ENCODE data around the gene VPS13A. TPM values are rescaled to one million over a fixed set of nuclear protein-coding genes. Genes with fewer than 3 reads are reported as not detected.

VPS13A gene
- total RNA-seq, 1 donor from 2014 or later, result 37.8 TPM

DNA sequence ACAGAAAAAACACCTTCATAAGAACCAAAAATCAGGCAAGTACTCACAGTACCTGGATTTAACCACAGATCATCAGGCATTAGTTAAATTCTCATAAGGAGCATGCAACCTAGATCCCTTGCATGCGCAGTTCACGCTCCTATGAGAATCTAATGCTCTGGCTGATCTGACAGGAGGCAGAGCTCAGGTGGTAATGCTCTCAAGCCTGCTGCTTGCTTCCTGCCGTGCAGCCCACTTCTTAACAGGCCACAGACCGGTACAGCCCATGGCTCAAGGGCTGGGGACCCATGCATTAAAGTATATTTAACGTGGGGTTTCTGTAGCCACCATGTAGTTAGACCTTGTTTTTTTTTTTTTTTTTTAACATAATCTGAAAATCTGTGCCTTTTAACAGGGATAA, 147.7 kb downstream of the VPS13A start:
- TF ChIP-seq, protein P1, sequence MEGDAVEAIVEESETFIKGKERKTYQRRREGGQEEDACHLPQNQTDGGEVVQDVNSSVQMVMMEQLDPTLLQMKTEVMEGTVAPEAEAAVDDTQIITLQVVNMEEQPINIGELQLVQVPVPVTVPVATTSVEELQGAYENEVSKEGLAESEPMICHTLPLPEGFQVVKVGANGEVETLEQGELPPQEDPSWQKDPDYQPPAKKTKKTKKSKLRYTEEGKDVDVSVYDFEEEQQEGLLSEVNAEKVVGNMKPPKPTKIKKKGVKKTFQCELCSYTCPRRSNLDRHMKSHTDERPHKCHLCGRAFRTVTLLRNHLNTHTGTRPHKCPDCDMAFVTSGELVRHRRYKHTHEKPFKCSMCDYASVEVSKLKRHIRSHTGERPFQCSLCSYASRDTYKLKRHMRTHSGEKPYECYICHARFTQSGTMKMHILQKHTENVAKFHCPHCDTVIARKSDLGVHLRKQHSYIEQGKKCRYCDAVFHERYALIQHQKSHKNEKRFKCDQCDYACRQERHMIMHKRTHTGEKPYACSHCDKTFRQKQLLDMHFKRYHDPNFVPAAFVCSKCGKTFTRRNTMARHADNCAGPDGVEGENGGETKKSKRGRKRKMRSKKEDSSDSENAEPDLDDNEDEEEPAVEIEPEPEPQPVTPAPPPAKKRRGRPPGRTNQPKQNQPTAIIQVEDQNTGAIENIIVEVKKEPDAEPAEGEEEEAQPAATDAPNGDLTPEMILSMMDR (IDR thresholded peaks at IDR 0.05), result no peak
- peaks cover 17% of the 10 kb centered on the region for H3K36me3 ChIP-seq
- intact Hi-C loops (cut with DNase I), result no loop called here

DNA sequence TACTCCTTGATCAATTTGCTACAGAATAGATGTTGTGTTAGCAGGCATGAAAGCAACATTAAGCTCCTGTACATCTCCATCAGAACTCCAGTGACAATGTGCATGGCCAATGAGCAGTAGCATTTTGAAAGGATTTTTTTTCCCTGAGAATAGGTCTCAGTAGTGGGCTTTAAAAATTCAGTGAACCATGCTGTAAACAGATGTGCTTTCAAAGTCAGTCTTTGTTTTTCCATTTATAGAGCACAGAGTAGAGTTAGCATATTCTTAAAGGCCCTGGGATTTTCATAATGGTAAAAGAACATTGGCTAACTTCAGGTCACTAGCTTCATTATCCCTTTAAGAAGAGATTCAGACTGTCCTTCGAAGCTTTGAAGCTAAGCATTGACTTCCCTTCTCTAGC, 150.8 kb downstream of the VPS13A start:
- peaks cover 4% of the 10 kb centered on the region for H3K36me3 ChIP-seq
- H3K4me1 ChIP-seq, result no peaks in the 10 kb centered on the region
- H3K27me3 ChIP-seq (ENCODE audit: low read depth), result no peaks in the 10 kb centered on the region
- no peak overlapping the region for H3K4me3 ChIP-seq
- no peaks in the 10 kb centered on the region for H3K9me3 ChIP-seq
- TF ChIP-seq, protein P1 (IDR thresholded peaks at IDR 0.05), result no peak
- intact Hi-C loops (cut with DNase I), result no loop called here
- ATAC-seq, result no peak
- no peak for DNase-seq
- no peak overlapping the region for H3K27ac ChIP-seq

More for the DNA sequence above, 147.7 kb downstream of the VPS13A start:
- Histone ChIP-seq H3K27ac (no peak overlapping the region), H3K4me1 (no peaks in the 10 kb centered on the region), H3K4me3 (no peak overlapping the region), H3K9me3 (no peaks in the 10 kb centered on the region), H3K27me3 (ENCODE audit: low read depth) (no peaks in the 10 kb centered on the region)
- no peak for DNase-seq
- ATAC-seq, result no peak

DNA sequence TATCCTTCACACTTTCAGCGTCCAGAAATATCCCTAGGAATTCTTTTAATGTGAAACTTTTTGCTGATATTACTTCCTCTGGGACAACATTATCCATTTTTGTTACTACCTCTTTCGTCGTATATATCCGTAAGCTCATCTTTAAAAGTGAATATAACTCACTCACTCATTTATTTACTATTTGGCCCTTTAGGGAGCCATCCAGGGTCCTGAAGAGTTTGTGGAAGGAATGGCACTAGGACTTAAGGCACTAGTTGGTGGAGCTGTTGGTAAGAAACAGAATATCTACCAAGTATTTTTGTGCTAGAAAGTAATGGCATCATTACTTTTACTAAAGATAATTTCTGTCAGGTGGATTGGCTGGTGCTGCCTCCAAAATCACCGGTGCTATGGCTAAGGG, 192.7 kb downstream of the VPS13A start:
- TF ChIP-seq, protein P1 (IDR thresholded peaks at IDR 0.05), result no peak
- Histone ChIP-seq H3K27ac (no peak overlapping the region), H3K9me3 (no peaks in the 10 kb centered on the region), H3K4me3 (no peak overlapping the region), H3K36me3 (peaks cover 37% of the 10 kb centered on the region), H3K4me1 (no peaks in the 10 kb centered on the region), H3K27me3 (ENCODE audit: low read depth) (no peaks in the 10 kb centered on the region)
- no peak for ATAC-seq
- DNase-seq, result no peak
- intact Hi-C loops (cut with DNase I), result no loop called here

DNA sequence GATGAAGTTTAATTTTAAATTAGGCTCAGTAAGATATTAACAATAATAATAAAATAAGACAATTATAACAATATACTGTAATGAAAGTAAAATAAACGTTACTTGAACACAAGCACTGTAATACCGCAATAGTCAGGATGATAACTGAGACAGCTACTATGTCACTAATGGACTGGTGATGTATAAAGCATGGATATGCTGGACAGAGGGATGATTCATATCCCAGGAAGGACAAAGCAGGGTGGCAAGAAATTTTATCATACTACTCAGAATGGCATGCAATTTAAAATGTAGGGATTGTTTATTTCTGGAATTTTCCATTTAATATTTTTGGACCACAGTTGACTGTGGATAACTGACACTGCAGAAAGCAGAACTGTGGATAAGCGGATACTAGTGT, 196.9 kb downstream of the VPS13A start:
- no peak overlapping the region for H3K4me3 ChIP-seq
- peaks cover 22% of the 10 kb centered on the region for H3K36me3 ChIP-seq
- H3K27ac ChIP-seq, result no peak overlapping the region
- ATAC-seq (no peak), DNase-seq (no peak)
- H3K9me3 ChIP-seq, result no peaks in the 10 kb centered on the region
- no peaks in the 10 kb centered on the region for H3K4me1 ChIP-seq
- intact Hi-C loops (cut with DNase I), result no loop called here
- no peaks in the 10 kb centered on the region for H3K27me3 ChIP-seq (ENCODE audit: low read depth)
- TF ChIP-seq, protein P1 (IDR thresholded peaks at IDR 0.05), result no peak

DNA sequence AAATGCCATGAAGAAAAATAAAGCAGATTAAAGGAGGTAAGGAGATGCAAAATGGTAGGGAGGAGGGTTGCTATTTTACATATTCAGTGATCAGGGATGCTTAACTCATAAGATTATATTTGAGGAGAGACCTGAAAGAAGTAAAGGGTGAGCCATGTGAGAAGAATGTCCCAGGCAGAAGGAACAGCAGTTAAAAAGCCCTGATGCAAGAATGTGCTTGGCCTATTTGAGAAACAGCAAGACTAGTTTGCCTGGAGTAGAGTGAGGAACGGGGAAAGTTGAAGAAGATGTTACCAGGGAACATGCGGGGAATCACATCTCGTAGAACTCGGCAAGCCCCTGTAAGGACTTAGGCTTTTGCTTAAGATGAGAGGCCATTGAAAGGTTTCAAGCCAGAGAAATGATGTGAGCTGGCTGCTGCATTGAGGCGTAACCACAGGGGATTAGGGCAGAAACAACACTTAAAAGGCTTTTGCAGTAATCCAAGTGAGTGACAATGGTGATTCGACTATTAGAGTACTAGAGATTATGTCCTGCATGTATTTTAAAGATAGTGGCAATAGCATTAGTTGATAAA, 198.7 kb downstream of the VPS13A start:
- Histone ChIP-seq H3K27ac (no peak overlapping the region), H3K9me3 (no peaks in the 10 kb centered on the region), H3K27me3 (ENCODE audit: low read depth) (no peaks in the 10 kb centered on the region), H3K36me3 (peaks cover 4% of the 10 kb centered on the region), H3K4me3 (no peak overlapping the region), H3K4me1 (no peaks in the 10 kb centered on the region)
- ATAC-seq (no peak), DNase-seq (no peak)
- intact Hi-C loops (cut with DNase I), result no loop called here
- TF ChIP-seq, protein P1 (IDR thresholded peaks at IDR 0.05), result no peak

Data from lower lobe of right lung (tissue), 2 donors.